Left ventricle myocardium inferior (tissue), 1 donor: Measurements from ENCODE around the gene HAAO. TPM values are rescaled to one million over a fixed set of nuclear protein-coding genes. Genes with fewer than 3 reads are reported as not detected.

ENCODE experiments used
- DNase-seq: peaks from one replicate; pipeline ENCODE4 v3.0.0-alpha.2; 2020
- H3K27ac ChIP-seq: fragments of 200-600 bp; replicated peaks from 2 replicates; pipeline ENCODE4 v1.8.0; 2021
- H3K27me3 ChIP-seq: fragments of 200-600 bp; 2 replicates; pipeline ENCODE4 v1.8.0; 2021; ENCODE audit warnings: low read depth
- H3K36me3 ChIP-seq: fragments of 200-600 bp; 2 replicates; pipeline ENCODE4 v1.8.0; 2021
- H3K4me1 ChIP-seq: fragments of 200-600 bp; 2 replicates; pipeline ENCODE4 v1.8.0; 2021
- H3K4me3 ChIP-seq: fragments of 200-600 bp; 2 replicates; pipeline ENCODE4 v1.8.0; 2021; ENCODE audit warnings: mild to moderate bottlenecking, moderate library complexity
- H3K9me3 ChIP-seq: fragments of 200-600 bp; replicated peaks from 2 replicates; pipeline ENCODE4 v1.8.0; 2021
- intact Hi-C: fragments of 100-400 bp; cut with micrococcal nuclease; formaldehyde crosslinking; loops from one replicate; pipeline ENCODE4 v1.11.0; 2022
- total RNA-seq: library from RNA; stranded (reverse); fragmentation: NEBNext Ultra II Directional; extraction: Animal tissue kit (Norgen Biotek cat#: 25700); gene quantifications from one replicate; pipeline ENCODE4 v1.2.1, GENCODE V29; 2021
- TF ChIP-seq, protein P1 (sequence below): fragments of 200-600 bp; IDR thresholded peaks from 2 replicates; pipeline ENCODE4 v1.8.0; 2021; ENCODE audit warnings: antibody characterized with exemption, mild to moderate bottlenecking, borderline replicate concordance
- donor health status: DM: no; HTN: yes; CAD: no; lungs with severe emphysema.

HAAO gene
- total RNA-seq, 1 donor from 2014 or later, result 2.3 TPM

- Histone ChIP-seq H3K9me3 (no peaks in the 10 kb centered on the region), H3K4me3 (no peak overlapping the region), H3K27me3 (no peaks in the 10 kb centered on the region), H3K4me1 (peaks cover 13% of the 10 kb centered on the region), H3K27ac (peak overlapping the region; percentile 10), H3K36me3 (no peaks in the 10 kb centered on the region)
- intact Hi-C loops, result no loop called here
- no peak for DNase-seq
- TF ChIP-seq, protein P1, sequence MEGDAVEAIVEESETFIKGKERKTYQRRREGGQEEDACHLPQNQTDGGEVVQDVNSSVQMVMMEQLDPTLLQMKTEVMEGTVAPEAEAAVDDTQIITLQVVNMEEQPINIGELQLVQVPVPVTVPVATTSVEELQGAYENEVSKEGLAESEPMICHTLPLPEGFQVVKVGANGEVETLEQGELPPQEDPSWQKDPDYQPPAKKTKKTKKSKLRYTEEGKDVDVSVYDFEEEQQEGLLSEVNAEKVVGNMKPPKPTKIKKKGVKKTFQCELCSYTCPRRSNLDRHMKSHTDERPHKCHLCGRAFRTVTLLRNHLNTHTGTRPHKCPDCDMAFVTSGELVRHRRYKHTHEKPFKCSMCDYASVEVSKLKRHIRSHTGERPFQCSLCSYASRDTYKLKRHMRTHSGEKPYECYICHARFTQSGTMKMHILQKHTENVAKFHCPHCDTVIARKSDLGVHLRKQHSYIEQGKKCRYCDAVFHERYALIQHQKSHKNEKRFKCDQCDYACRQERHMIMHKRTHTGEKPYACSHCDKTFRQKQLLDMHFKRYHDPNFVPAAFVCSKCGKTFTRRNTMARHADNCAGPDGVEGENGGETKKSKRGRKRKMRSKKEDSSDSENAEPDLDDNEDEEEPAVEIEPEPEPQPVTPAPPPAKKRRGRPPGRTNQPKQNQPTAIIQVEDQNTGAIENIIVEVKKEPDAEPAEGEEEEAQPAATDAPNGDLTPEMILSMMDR, result no peak
These were observed 8.6 kb upstream of the HAAO start for GRCh38 chr2:42800981-42801380.

DNA sequence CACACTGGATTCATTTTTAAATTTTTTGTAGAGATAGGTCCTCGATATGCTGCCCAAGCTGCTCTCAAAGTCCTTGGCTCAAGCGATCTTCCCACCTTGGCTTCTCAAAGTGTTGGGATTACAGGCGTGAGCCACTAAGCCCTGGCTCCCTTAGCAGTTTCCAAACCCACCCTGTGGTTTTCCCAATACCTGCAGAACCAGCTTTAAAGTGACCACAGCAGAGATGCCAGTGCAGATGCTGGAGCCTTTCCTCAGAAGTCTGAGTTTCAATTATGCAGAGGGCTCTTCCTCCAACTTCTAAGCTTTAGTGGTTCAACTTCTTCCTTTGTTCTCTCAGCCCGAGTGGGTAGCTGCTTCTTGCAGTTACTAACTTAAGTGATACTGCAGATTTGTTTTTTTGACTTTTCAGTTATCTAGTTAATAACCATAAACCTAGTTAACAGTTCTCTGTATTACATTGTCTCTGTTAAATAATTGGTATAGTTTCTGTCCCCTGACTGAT lies 8.1 kb upstream of the HAAO start:
- TF ChIP-seq, protein P1, result no peak
- intact Hi-C loops, result no loop called here
- Histone ChIP-seq H3K9me3 (no peaks in the 10 kb centered on the region), H3K27me3 (no peaks in the 10 kb centered on the region), H3K4me1 (peaks cover 14% of the 10 kb centered on the region), H3K27ac (no peak overlapping the region), H3K36me3 (no peaks in the 10 kb centered on the region), H3K4me3 (no peak overlapping the region)
- DNase-seq, result no peak

GRCh38 chr2:42799881-42800280 lies 7.5 kb upstream of the HAAO start:
- no peak overlapping the region for H3K27ac ChIP-seq
- TF ChIP-seq, protein P1, result no peak
- H3K36me3 ChIP-seq, result no peaks in the 10 kb centered on the region
- intact Hi-C loops, result no loop called here
- DNase-seq, result no peak
- no peaks in the 10 kb centered on the region for H3K9me3 ChIP-seq
- no peaks in the 10 kb centered on the region for H3K27me3 ChIP-seq
- H3K4me1 ChIP-seq, result peaks cover 14% of the 10 kb centered on the region
- H3K4me3 ChIP-seq, result no peak overlapping the region

DNA sequence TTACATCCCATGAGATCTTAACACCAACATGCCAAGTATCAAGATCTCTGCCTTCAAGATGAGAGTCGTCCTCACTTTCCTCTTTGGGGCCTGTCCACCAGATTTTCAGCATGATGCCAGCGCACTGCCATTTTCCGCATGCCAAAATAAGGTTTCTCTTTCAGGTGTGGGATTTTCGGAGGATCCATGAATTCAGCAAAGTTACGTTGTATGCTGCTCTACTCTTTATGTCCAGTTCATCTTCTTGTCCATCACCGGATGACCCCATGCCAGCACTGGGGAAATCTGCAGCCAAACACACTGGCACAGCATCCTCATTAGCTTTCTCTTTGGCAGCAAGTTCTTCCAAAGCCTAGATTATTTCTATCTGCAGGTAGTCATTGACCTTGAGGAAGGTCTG lies 4.9 kb upstream of the HAAO start:
- H3K27ac ChIP-seq, result peak overlapping the region; percentile 91

DNA sequence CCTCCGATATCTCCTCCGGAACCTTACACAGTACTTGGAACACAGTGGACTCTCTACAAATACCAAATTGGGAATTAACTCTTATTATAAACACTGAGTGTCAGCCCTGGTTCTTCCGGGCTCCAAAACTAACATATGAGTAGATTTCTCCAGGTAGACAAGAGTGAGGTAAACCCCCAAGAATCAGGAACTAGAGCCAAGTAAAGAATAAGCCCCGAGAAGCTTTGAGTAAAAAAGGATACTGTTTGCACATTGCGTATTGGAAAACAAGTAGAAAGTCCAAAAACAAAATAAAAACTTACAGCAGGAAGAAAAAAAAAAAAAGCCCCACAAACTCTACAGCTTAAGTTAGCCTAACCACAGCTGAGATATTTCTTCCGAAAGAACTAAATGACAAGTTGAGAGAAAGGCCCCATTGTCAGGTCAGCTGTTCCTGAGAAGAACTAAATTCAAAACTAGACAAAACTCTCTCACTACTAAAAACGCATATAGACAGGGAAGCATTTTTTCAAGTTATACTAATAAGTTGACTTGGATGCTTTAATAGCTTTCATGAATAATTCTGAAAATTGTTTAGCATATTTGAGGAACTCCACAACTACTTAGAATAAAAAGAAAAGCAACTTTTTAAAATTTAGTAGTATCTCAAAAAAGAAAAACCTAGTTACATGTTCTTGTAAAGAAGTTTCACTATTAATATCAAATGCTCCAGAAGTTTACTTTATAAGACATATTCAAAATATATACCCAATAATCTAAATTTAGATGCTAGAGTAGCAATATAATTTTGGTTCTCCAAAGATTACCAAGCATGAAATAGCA lies 4.3 kb upstream of the HAAO start:
- intact Hi-C loops, result no loop called here
- TF ChIP-seq, protein P1, result no peak
- no peak for DNase-seq
- Histone ChIP-seq H3K27me3 (peaks cover 18% of the 10 kb centered on the region), H3K4me1 (peaks cover 38% of the 10 kb centered on the region), H3K36me3 (no peaks in the 10 kb centered on the region), H3K4me3 (no peak overlapping the region), H3K9me3 (no peaks in the 10 kb centered on the region), H3K27ac (peak overlapping the region; percentile 91)

More for the DNA sequence above, 4.9 kb upstream of the HAAO start:
- TF ChIP-seq, protein P1, result no peak
- intact Hi-C loops, result no loop called here
- Histone ChIP-seq H3K4me3 (no peak overlapping the region), H3K4me1 (peaks cover 38% of the 10 kb centered on the region), H3K9me3 (no peaks in the 10 kb centered on the region), H3K36me3 (no peaks in the 10 kb centered on the region), H3K27me3 (peaks cover 11% of the 10 kb centered on the region)
- DNase-seq, result no peak
